ENCODE measurements around the gene SYNRG. TPM values are rescaled to one million over a fixed set of nuclear protein-coding genes. Genes with fewer than 3 reads are reported as not detected.

The SYNRG gene
- total RNA-seq, 2 donors from 2014 or later, result 23.6 to 28.6 TPM

DNA sequence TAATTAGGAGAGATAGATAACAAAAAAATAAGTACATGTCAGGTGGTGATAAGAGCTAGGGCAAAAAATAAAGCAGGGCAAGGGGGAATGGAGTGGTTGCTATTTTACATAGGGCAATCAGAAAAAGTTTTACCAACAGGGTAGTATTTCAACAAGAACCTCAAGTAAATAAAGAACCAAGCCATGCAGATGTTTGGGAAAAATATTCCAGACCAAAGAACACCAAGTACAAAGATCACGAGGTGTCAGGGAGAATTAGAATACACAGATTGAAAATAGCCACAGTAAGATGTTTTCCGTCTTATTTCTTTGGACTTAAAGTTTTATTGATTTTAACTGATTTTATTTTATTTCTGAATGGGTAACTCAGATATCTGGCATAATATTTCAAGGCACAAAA, 11.1 kb downstream of the SYNRG start:
- no peaks in the 10 kb centered on the region for H3K27me3 ChIP-seq (replicated peaks; ENCODE audit: insufficient read depth)
- H3K27ac ChIP-seq, result no peak overlapping the region
- peaks cover 34% of the 10 kb centered on the region for H3K36me3 ChIP-seq
- ATAC-seq (ENCODE audit: insufficient number of reproducible peaks, low FRiP score, low read depth) (no peak), DNase-seq (ENCODE audit: low spot score) (no peak)
- H3K9me3 ChIP-seq, result no peaks in the 10 kb centered on the region
- H3K4me3 ChIP-seq, result no peak overlapping the region
- no peaks in the 10 kb centered on the region for H3K4me1 ChIP-seq (ENCODE audit: control insufficient read depth in 1 of 2, low read depth in 2 of 2)
- TF ChIP-seq, protein P1, sequence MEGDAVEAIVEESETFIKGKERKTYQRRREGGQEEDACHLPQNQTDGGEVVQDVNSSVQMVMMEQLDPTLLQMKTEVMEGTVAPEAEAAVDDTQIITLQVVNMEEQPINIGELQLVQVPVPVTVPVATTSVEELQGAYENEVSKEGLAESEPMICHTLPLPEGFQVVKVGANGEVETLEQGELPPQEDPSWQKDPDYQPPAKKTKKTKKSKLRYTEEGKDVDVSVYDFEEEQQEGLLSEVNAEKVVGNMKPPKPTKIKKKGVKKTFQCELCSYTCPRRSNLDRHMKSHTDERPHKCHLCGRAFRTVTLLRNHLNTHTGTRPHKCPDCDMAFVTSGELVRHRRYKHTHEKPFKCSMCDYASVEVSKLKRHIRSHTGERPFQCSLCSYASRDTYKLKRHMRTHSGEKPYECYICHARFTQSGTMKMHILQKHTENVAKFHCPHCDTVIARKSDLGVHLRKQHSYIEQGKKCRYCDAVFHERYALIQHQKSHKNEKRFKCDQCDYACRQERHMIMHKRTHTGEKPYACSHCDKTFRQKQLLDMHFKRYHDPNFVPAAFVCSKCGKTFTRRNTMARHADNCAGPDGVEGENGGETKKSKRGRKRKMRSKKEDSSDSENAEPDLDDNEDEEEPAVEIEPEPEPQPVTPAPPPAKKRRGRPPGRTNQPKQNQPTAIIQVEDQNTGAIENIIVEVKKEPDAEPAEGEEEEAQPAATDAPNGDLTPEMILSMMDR (IDR thresholded peaks at IDR 0.05), result no peak

DNA sequence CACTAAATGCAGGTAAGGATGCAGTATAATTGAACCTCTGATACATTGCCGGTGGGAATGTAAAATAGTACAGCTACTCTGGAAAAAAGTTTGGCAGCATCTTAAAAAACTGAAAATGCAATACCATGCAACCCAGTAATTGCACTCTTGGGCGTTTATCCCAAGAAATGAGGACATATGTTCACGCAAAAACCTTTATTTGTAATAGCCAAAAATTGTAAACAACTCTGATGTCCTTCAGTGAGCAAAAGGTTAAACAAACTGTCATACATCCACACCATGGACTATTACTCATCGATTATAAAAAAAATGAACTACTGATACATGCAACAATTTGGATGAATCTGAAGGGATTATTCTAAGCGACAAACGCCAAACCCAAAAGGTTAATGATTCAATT, 16.9 kb downstream of the SYNRG start:
- H3K36me3 ChIP-seq, result peaks cover 29% of the 10 kb centered on the region
- H3K4me3 ChIP-seq, result no peak overlapping the region
- no peak overlapping the region for H3K27ac ChIP-seq
- TF ChIP-seq, protein P1 (IDR thresholded peaks at IDR 0.05), result no peak
- DNase-seq (ENCODE audit: low spot score) (no peak), ATAC-seq (ENCODE audit: insufficient number of reproducible peaks, low FRiP score, low read depth) (no peak)
- H3K9me3 ChIP-seq, result no peaks in the 10 kb centered on the region
- no peaks in the 10 kb centered on the region for H3K27me3 ChIP-seq (replicated peaks; ENCODE audit: insufficient read depth)
- no peaks in the 10 kb centered on the region for H3K4me1 ChIP-seq (ENCODE audit: control insufficient read depth in 1 of 2, low read depth in 2 of 2)

DNA sequence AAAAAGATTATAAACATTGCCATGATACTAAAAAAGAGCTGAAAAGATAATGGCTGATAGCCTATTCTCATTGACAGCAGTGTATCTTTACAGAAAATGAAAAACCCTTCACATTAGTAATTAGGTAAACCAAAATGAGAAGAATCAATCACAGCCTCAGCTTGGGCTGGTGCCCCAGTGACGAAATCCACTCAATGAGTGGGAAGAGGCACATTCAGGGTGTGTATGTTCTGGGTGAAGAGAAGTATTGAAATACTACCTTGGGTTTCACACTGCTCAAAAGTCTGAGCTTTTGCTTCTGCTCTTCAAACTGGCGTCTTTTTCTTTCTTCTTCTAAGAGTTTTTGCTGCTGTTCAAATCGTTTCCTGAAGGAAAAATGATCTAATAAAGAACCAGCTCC, 24.2 kb downstream of the SYNRG start:
- no peak overlapping the region for H3K27ac ChIP-seq
- no peak overlapping the region for H3K4me3 ChIP-seq
- ATAC-seq (ENCODE audit: insufficient number of reproducible peaks, low FRiP score, low read depth) (no peak), DNase-seq (ENCODE audit: low spot score) (no peak)
- TF ChIP-seq, protein P1 (IDR thresholded peaks at IDR 0.05), result no peak
- peaks cover 37% of the 10 kb centered on the region for H3K36me3 ChIP-seq
- no peaks in the 10 kb centered on the region for H3K27me3 ChIP-seq (replicated peaks; ENCODE audit: insufficient read depth)
- no peaks in the 10 kb centered on the region for H3K9me3 ChIP-seq
- H3K4me1 ChIP-seq (ENCODE audit: control insufficient read depth in 1 of 2, low read depth in 2 of 2), result no peaks in the 10 kb centered on the region

DNA sequence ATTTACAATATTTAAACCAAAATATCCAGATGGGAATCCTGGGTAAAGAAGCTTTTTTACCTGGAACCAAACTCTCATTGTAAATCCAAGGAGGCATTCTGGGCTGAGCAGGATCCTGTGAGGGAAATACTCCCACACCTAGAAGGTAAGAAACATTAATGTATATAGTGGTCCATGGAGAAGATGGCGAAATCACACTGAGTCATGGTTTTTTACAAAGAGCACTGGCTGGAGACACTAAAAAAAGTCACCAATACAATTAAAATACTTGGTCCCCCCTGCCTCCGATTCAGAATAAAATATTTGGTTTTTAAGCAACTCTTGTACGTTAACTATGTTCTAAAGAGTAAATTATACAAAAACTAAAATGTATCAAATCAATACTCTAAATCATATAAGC, 32.9 kb downstream of the SYNRG start:
- no peak overlapping the region for H3K27ac ChIP-seq
- no peak for DNase-seq (ENCODE audit: low spot score)
- TF ChIP-seq, protein P1 (IDR thresholded peaks at IDR 0.05), result no peak
- no peak for ATAC-seq (ENCODE audit: insufficient number of reproducible peaks, low FRiP score, low read depth)
- peaks cover 36% of the 10 kb centered on the region for H3K36me3 ChIP-seq
- no peak overlapping the region for H3K4me3 ChIP-seq
- H3K4me1 ChIP-seq (ENCODE audit: control insufficient read depth in 1 of 2, low read depth in 2 of 2), result no peaks in the 10 kb centered on the region
- H3K9me3 ChIP-seq, result no peaks in the 10 kb centered on the region
- H3K27me3 ChIP-seq (replicated peaks; ENCODE audit: insufficient read depth), result no peaks in the 10 kb centered on the region

DNA sequence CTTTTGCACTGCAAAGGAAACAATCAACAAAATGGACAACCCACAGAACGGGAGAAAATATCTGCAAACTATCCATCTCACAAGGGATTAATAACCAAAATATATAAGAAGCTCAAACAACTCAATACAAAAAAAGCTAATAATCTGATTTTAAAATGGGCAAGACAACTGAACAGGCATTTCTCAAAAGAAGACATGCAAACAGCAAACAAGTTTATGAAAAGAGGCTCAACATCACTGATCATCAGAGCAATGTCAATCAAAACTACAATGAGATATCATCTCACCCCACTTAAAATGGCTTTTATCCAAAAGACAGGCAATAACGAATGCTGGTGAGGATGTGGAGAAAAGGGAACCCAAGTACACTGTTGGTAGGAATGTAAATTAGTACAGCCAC, 34.8 kb downstream of the SYNRG start:
- no peak for DNase-seq (ENCODE audit: low spot score)
- H3K36me3 ChIP-seq, result peaks cover 37% of the 10 kb centered on the region
- TF ChIP-seq, protein P1 (IDR thresholded peaks at IDR 0.05), result no peak
- H3K4me3 ChIP-seq, result no peak overlapping the region
- H3K27ac ChIP-seq, result no peak overlapping the region
- no peaks in the 10 kb centered on the region for H3K27me3 ChIP-seq (replicated peaks; ENCODE audit: insufficient read depth)
- no peaks in the 10 kb centered on the region for H3K4me1 ChIP-seq (ENCODE audit: control insufficient read depth in 1 of 2, low read depth in 2 of 2)
- H3K9me3 ChIP-seq, result no peaks in the 10 kb centered on the region
- no peak for ATAC-seq (ENCODE audit: insufficient number of reproducible peaks, low FRiP score, low read depth)
